ENCODE measurements around the gene CAB39.

DNA sequence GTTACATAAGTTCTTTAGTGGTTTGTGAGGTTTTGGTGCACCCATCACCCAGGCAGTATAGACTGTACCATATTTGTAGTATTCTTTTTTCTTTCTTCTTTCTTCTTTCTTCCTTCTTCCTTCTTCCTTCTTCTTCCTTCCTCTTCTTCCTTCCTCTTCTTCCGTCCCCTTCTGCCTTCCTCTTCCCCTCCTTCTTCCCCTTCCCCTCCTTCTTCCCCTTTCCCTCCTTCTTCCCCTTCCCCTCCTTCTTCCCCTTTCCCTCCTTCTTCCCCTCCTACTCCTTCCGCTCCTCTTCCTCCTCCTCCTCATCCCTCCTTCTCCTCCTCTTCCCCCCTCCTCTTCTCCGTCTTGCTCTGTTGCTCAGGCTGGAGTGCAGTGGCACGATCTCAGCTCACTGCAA lies 41.6 kb downstream of the CAB39 start:
- TF ChIP-seq, protein P1, sequence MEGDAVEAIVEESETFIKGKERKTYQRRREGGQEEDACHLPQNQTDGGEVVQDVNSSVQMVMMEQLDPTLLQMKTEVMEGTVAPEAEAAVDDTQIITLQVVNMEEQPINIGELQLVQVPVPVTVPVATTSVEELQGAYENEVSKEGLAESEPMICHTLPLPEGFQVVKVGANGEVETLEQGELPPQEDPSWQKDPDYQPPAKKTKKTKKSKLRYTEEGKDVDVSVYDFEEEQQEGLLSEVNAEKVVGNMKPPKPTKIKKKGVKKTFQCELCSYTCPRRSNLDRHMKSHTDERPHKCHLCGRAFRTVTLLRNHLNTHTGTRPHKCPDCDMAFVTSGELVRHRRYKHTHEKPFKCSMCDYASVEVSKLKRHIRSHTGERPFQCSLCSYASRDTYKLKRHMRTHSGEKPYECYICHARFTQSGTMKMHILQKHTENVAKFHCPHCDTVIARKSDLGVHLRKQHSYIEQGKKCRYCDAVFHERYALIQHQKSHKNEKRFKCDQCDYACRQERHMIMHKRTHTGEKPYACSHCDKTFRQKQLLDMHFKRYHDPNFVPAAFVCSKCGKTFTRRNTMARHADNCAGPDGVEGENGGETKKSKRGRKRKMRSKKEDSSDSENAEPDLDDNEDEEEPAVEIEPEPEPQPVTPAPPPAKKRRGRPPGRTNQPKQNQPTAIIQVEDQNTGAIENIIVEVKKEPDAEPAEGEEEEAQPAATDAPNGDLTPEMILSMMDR (conservative IDR thresholded peaks at IDR 0.05; ENCODE audit: low read depth, low read length): no peak
- TF ChIP-seq EZH2 (IDR thresholded peaks at IDR 0.05; ENCODE audit: low read length, unreplicated experiment): no peak
- no peak for TF ChIP-seq EZH2phosphoT487 (IDR thresholded peaks at IDR 0.05; ENCODE audit: borderline replicate concordance, low read length)

Measured in PC-3 (cell line).